SK-N-SH (cell line): ENCODE measurements around the gene RBBP8NL. TPM values are rescaled to one million over a fixed set of nuclear protein-coding genes. Genes with fewer than 3 reads are reported as not detected.
"Not testable (repeated sequence)": the region's sequence is repeated elsewhere in the genome, so short reads cannot be mapped to it uniquely, and the experiment has no call there.

Source experiments
- CTCF ChIA-PET: fragments of 300-600, 350-600 bp; formaldehyde crosslinking; extraction: SDS; loops from one replicate; lab custom pipeline; 2021; lab: Yijun Ruan, JAX
- POLR2A ChIA-PET: fragments of 350-600 bp; sonication (Branson Sonifier 250); formaldehyde crosslinking; extraction: SDS; loops from one replicate; lab custom pipeline; 2020; ENCODE audit warnings: antibody characterized with exemption, inconsistent platforms; lab: Yijun Ruan, JAX
- DNase-seq: peaks from one replicate; pipeline ENCODE4 v3.0.0; 2012
- H2AFZ ChIP-seq: fragments of 200-600 bp; sonication (generic); 2 replicates; pipeline ENCODE4 v1.8.1; 2016; ENCODE audit warnings: antibody characterized with exemption, mild to moderate bottlenecking, low read depth
- H3F3A ChIP-seq: fragments of 200-600 bp; sonication (generic); replicated peaks from 2 replicates; pipeline ENCODE3; 2016; ENCODE audit warnings: antibody characterized with exemption, mild to moderate bottlenecking; ENCODE audit not compliant: insufficient read depth
- H3K27ac ChIP-seq, 2 experiments: fragments of 200-500 bp in 1 of 2; fragments of 200-600 bp in 1 of 2; sonication (Bioruptor generic) in 1 of 2; sonication (generic), shearing (Covaris generic) in 1 of 2; 2 replicates each; pipeline versions ENCODE4 v1.5.1 to v1.6.1; 2014 to 2016; ENCODE audit warnings: low read depth in 2 of 2, inconsistent platforms in 1 of 2, low read length in 1 of 2, mild to moderate bottlenecking in 1 of 2, mixed read lengths in 1 of 2
- H3K27me3 ChIP-seq: fragments of 200-600 bp; sonication (generic), shearing (Covaris generic); 2 replicates; pipeline ENCODE4 v1.6.1; 2016; ENCODE audit warnings: mixed run types; ENCODE audit not compliant: insufficient read depth
- H3K36me3 ChIP-seq, 2 experiments: fragments of 200-500 bp in 1 of 2; fragments of 200-600 bp in 1 of 2; sonication (Bioruptor generic) in 1 of 2; sonication (generic) in 1 of 2; replicated peaks in 1 of 2; 2 replicates each; pipeline versions ENCODE3 to v1.5.1; 2014 to 2016; ENCODE audit warnings: low read length in 1 of 2, mild to moderate bottlenecking in 1 of 2; ENCODE audit not compliant: insufficient read depth in 2 of 2, control insufficient read depth in 1 of 2
- H3K4me1 ChIP-seq, 2 experiments: fragments of 200-500 bp in 1 of 2; fragments of 200-600 bp in 1 of 2; sonication (Bioruptor generic) in 1 of 2; sonication (generic), shearing (Covaris generic) in 1 of 2; 2 replicates each; pipeline versions ENCODE4 v1.5.1 to v1.6.1; 2014 to 2016; ENCODE audit warnings: low read depth in 1 of 2, low read length in 1 of 2, mixed run types in 1 of 2; ENCODE audit not compliant: insufficient read depth in 2 of 2, control insufficient read depth in 1 of 2
- H3K4me2 ChIP-seq: fragments of 200-600 bp; sonication (generic), shearing (Covaris generic); 2 replicates; pipeline ENCODE4 v1.6.1; 2017; ENCODE audit warnings: mixed run types
- H3K4me3 ChIP-seq, 2 experiments: fragments of 200-500 bp in 1 of 2; fragments of 200-600 bp in 1 of 2; sonication (Bioruptor generic) in 1 of 2; sonication (generic), shearing (Covaris generic) in 1 of 2; 2 replicates each; pipeline versions ENCODE4 v1.5.1 to v1.8.1; 2014 to 2016; ENCODE audit warnings: low read depth in 2 of 2, inconsistent platforms in 1 of 2, low read length in 1 of 2, mild to moderate bottlenecking in 1 of 2, mixed read lengths in 1 of 2, moderate library complexity in 1 of 2
- H3K79me2 ChIP-seq: fragments of 200-600 bp; sonication (generic); 2 replicates; pipeline ENCODE4 v1.8.1; 2017; ENCODE audit warnings: mild to moderate bottlenecking; ENCODE audit not compliant: insufficient read depth
- H3K9ac ChIP-seq: fragments of 200-600 bp; sonication (generic); 2 replicates; pipeline ENCODE4 v1.6.1; 2017; ENCODE audit warnings: mixed run types
- H3K9me2 ChIP-seq: fragments of 200-600 bp; sonication (generic); 2 replicates; pipeline ENCODE4 v1.6.1; 2017; ENCODE audit warnings: mixed run types
- H3K9me3 ChIP-seq: fragments of 200-600 bp; sonication (generic); 2 replicates; pipeline ENCODE4 v1.6.1; 2017; ENCODE audit warnings: mixed run types, mild to moderate bottlenecking, moderate library complexity
- H4K20me1 ChIP-seq: fragments of 200-600 bp; sonication (generic); 2 replicates; pipeline ENCODE4 v1.6.1; 2017; ENCODE audit warnings: mild to moderate bottlenecking, mixed run types; ENCODE audit not compliant: insufficient read depth
- GABPA ChIP-seq: IDR thresholded peaks from 2 replicates; pipeline ENCODE4 v1.4.0; 2012; ENCODE audit warnings: low read depth, mild to moderate bottlenecking
- GATA2 ChIP-seq: sonication (generic); formaldehyde crosslinking; IDR thresholded peaks from 2 replicates; pipeline ENCODE4 v1.5.0; 2020; ENCODE audit warnings: mild to moderate bottlenecking, missing genetic modification reagents
- JUND ChIP-seq: IDR thresholded peaks from 2 replicates; pipeline ENCODE4 v1.4.0; 2012
- MXI1 ChIP-seq: IDR thresholded peaks from 2 replicates; pipeline ENCODE4 v1.6.1; 2012; ENCODE audit warnings: mild to moderate bottlenecking, low read depth, low read length, improper control_type of control experiment
- POLR2AphosphoS5 ChIP-seq: IDR thresholded peaks from 2 replicates; pipeline ENCODE4 v1.6.1; 2012; ENCODE audit warnings: low read depth, low read length
- TEAD4 ChIP-seq: IDR thresholded peaks from 2 replicates; pipeline ENCODE4 v1.4.0; 2012; ENCODE audit warnings: mild to moderate bottlenecking, borderline replicate concordance; ENCODE audit not compliant: insufficient read depth
- USF1 ChIP-seq: IDR thresholded peaks from 2 replicates; pipeline ENCODE4 v1.4.0; 2012; ENCODE audit warnings: low read depth, borderline replicate concordance
- WGBS: methylation state at CpG from one replicate; pipeline ENCODE4 v1.1.6; 2017; ENCODE audit warnings: low lambda C conversion rate; 5-methylcytosine and 5-hydroxymethylcytosine counted together
- polyA plus RNA-seq, 3 experiments: library from polyadenylated mRNA; depleted of rRNA; stranded (reverse); fragments of >200 nt; gene quantifications; 2 replicates each; pipeline ENCODE4 v1.2.3, GENCODE V29; 2012
- TF ChIP-seq, protein P1 (sequence below): IDR thresholded peaks from 2 replicates; pipeline ENCODE4 v1.4.0; 2012; ENCODE audit warnings: low read depth, borderline replicate concordance
- TF ChIP-seq, protein P2 (sequence below): fragments of 150-350 bp; IDR thresholded peaks from 2 replicates; pipeline ENCODE4 v1.6.1; 2017; ENCODE audit warnings: antibody characterized with exemption, low read length, low read depth, borderline replicate concordance

Gene RBBP8NL
- polyA plus RNA-seq, 1 of the 3 experiments (the other 2 are of a cell fraction): not detected

GRCh38 chr20:62374331-62375152 lies 52.8 kb downstream of the RBBP8NL start:
- TF ChIP-seq GATA2 (CRISPR knock-in tag) (no peak), POLR2AphosphoS5 (peak; percentile 8; the same call in 1 of the 2 replicates), GABPA (no peak), TEAD4 (no peak), MXI1 (0 out of 2 replicates have a peak, but pooled peaks have one; percentile 26), JUND (no peak), USF1 (no peak)
- TF ChIP-seq, protein P1, sequence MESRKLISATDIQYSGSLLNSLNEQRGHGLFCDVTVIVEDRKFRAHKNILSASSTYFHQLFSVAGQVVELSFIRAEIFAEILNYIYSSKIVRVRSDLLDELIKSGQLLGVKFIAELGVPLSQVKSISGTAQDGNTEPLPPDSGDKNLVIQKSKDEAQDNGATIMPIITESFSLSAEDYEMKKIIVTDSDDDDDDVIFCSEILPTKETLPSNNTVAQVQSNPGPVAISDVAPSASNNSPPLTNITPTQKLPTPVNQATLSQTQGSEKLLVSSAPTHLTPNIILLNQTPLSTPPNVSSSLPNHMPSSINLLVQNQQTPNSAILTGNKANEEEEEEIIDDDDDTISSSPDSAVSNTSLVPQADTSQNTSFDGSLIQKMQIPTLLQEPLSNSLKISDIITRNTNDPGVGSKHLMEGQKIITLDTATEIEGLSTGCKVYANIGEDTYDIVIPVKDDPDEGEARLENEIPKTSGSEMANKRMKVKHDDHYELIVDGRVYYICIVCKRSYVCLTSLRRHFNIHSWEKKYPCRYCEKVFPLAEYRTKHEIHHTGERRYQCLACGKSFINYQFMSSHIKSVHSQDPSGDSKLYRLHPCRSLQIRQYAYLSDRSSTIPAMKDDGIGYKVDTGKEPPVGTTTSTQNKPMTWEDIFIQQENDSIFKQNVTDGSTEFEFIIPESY: no peak
- TF ChIP-seq, protein P2, sequence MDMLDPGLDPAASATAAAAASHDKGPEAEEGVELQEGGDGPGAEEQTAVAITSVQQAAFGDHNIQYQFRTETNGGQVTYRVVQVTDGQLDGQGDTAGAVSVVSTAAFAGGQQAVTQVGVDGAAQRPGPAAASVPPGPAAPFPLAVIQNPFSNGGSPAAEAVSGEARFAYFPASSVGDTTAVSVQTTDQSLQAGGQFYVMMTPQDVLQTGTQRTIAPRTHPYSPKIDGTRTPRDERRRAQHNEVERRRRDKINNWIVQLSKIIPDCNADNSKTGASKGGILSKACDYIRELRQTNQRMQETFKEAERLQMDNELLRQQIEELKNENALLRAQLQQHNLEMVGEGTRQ: no peak
- peak; percentile 57 for DNase-seq
- no peak overlapping the region for H3K4me2 ChIP-seq
- ChIA-PET CTCF (interaction anchor here (1.2 to 1.3 kb wide), 2 partner anchors 22 to 31 kb away, joined by 3 to 5 read pairs; no protein-coding TSS in a partner anchor), POLR2A (no interaction called here)
- no peaks in the 10 kb centered on the region for H3K9me2 ChIP-seq
- 70% methylated on average over 20 of the region's 24 CpGs for WGBS
- peaks cover 12 to 65% of the 10 kb centered on the region in 2 experiments; a peak in 3 of 4 replicates for H3K4me1 ChIP-seq
- no peaks in the 10 kb centered on the region for H3K9me3 ChIP-seq
- H3K27me3 ChIP-seq: no peaks in the 10 kb centered on the region
- H3K27ac ChIP-seq: peak overlapping the region in 1 of 2 experiments; percentile 45; a peak in 1 of 4 replicates
- no peak overlapping the region for H2AFZ ChIP-seq
- H3K9ac ChIP-seq: no peak overlapping the region
- no peak overlapping the region for H3K4me3 ChIP-seq
- H3K36me3 ChIP-seq: peaks cover 0 to 5% of the 10 kb centered on the region in 2 experiments
- H4K20me1 ChIP-seq: no peaks in the 10 kb centered on the region
- H3F3A ChIP-seq: peaks cover 10% of the 10 kb centered on the region
- peaks cover 2% of the 10 kb centered on the region; the same call in 1 of the 2 replicates for H3K79me2 ChIP-seq

- H3K79me2 ChIP-seq, H3K9me3 ChIP-seq, H3K9me2 ChIP-seq, H3K36me3 ChIP-seq, H3K4me2 ChIP-seq, H3K9ac ChIP-seq, H2AFZ ChIP-seq, H3F3A ChIP-seq, DNase-seq, H3K4me3 ChIP-seq, H3K27me3 ChIP-seq, H4K20me1 ChIP-seq, POLR2A ChIA-PET: not testable (repeated sequence)
- H3K4me1 ChIP-seq: peaks cover 19 to 73% of the 10 kb centered on the region in 2 experiments; a peak in 3 of 4 replicates
- CTCF ChIA-PET: interaction anchor here (1.2 to 12.0 kb wide), 2 partner anchors 7 to 31 kb away, joined by 3 to 127 read pairs; no protein-coding TSS in a partner anchor
- WGBS: 92% methylated on average over 26 of the region's 40 CpGs
- H3K27ac ChIP-seq: peak overlapping the region in 1 of 2 experiments; percentile 43; a peak in 1 of 4 replicates
Measured at GRCh38 chr20:62373631-62374179, 53.6 kb downstream of the RBBP8NL start.
